Activated CD4-positive, alpha-beta memory T cell treated with anti-CD3 and anti-CD28 coated beads for 36 hours (primary cell): ENCODE measurements around the gene KCNK4. TPM values are rescaled to one million over a fixed set of nuclear protein-coding genes. Genes with fewer than 3 reads are reported as not detected.
"Not testable (repeated sequence)": the region's sequence is repeated elsewhere in the genome, so short reads cannot be mapped to it uniquely, and the experiment has no call there.

Experiments
- CTCF ChIA-PET: fragments of 350-600 bp; sonication (Branson Sonifier 250); formaldehyde crosslinking; loops from one replicate; lab custom pipeline; 2021; ENCODE audit warnings: antibody characterized with exemption, inconsistent platforms; lab: Charles Lee
- POLR2A ChIA-PET: fragments of 350-600 bp; sonication (Branson Sonifier 250); formaldehyde crosslinking; loops from one replicate; lab custom pipeline; 2021; ENCODE audit warnings: antibody characterized with exemption; lab: Charles Lee
- DNase-seq: peaks from one replicate; pipeline ENCODE4 v3.0.0-alpha.2; 2020
- H3K27ac Mint-ChIP-seq: one replicate; pipeline ENCODE4 v1.8.0; 2021; ENCODE audit warnings: mixed read lengths
- H3K27me3 Mint-ChIP-seq: one replicate; pipeline ENCODE4 v1.8.0; 2021; ENCODE audit warnings: mixed read lengths
- H3K36me3 Mint-ChIP-seq: one replicate; pipeline ENCODE4 v1.8.0; 2021; ENCODE audit warnings: mixed read lengths
- H3K4me1 Mint-ChIP-seq: one replicate; pipeline ENCODE4 v1.8.0; 2021; ENCODE audit warnings: low read depth, mixed read lengths
- H3K4me3 Mint-ChIP-seq: one replicate; pipeline ENCODE4 v1.8.0; 2021; ENCODE audit warnings: mild to moderate bottlenecking, mixed read lengths
- H3K9me3 Mint-ChIP-seq: one replicate; pipeline ENCODE4 v1.8.0; 2021; ENCODE audit warnings: mixed read lengths
- intact Hi-C: fragments of 100-400 bp; cut with micrococcal nuclease; formaldehyde crosslinking; loops from one replicate; pipeline ENCODE4 v1.15.1; 2023
- total RNA-seq, 2 experiments: library from RNA; stranded (reverse); gene quantifications; one replicate each; pipeline ENCODE4 v1.2.3, GENCODE V29; 2021

KCNK4 gene
- total RNA-seq, 2 experiments from 2014 or later, result 0.34 TPM; not detected in 1

DNA sequence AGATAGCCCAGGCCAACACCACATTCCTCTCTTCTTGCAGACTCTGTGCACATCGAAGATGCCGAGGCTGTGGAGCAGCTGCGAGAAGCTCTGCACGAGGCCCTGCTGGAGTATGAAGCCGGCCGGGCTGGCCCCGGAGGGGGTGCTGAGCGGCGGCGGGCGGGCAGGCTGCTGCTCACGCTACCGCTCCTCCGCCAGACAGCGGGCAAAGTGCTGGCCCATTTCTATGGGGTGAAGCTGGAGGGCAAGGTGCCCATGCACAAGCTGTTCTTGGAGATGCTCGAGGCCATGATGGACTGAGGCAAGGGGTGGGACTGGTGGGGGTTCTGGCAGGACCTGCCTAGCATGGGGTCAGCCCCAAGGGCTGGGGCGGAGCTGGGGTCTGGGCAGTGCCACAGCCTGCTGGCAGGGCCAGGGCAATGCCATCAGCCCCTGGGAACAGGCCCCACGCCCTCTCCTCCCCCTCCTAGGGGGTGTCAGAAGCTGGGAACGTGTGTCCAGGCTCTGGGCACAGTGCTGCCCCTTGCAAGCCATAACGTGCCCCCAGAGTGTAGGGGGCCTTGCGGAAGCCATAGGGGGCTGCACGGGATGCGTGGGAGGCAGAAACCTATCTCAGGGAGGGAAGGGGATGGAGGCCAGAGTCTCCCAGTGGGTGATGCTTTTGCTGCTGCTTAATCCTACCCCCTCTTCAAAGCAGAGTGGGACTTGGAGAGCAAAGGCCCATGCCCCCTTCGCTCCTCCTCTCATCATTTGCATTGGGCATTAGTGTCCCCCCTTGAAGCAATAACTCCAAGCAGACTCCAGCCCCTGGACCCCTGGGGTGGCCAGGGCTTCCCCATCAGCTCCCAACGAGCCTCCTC, 24.8 kb downstream of the KCNK4 start:
- intact Hi-C loops, result loop anchor here (10.0 kb wide), 1 partner anchor 459 kb away; the partner anchor contains the start of gene SF1
- not testable (repeated sequence) for H3K27me3 Mint-ChIP-seq
- peaks cover 26% of the 10 kb centered on the region for H3K36me3 Mint-ChIP-seq

GRCh38 chr11:64316672-64317324, 25.7 kb downstream of the KCNK4 start:
- POLR2A ChIA-PET, result interaction anchor here (0.6 to 2.8 kb wide), 17 partner anchors 10 to 548 kb away, joined by 3 to 24 read pairs (median 5); partner anchors contain the start of genes BAD, ESRRA, FERMT3 and FKBP2
- Mint-ChIP-seq H3K36me3 (peaks cover 33% of the 10 kb centered on the region), H3K27ac (peak overlapping the region; percentile 99), H3K9me3 (no peaks in the 10 kb centered on the region), H3K4me1 (peaks cover 36% of the 10 kb centered on the region), H3K27me3 (no peaks in the 10 kb centered on the region), H3K4me3 (peak overlapping the region; percentile 92)
- CTCF ChIA-PET, result interaction anchor here (0.6 to 5.3 kb wide), 17 partner anchors 9 to 563 kb away, joined by 3 to 97 read pairs (median 8); partner anchors contain the start of genes CATSPERZ, CCDC88B, ESRRA and FERMT3
- intact Hi-C loops, result loop anchor here (1.0 to 10.0 kb wide), 6 partner anchors 11 to 458 kb away; partner anchors contain the start of genes CCDC88B, ESRRA, FKBP2 and SF1
- peak; percentile 62 for DNase-seq

More for the DNA sequence above, 24.8 kb downstream of the KCNK4 start:
- not testable (repeated sequence) for H3K9me3 Mint-ChIP-seq, DNase-seq
- H3K27ac Mint-ChIP-seq, result peak overlapping the region; percentile 99
- CTCF ChIA-PET, result interaction anchor here (1.1 to 5.3 kb wide), 6 partner anchors 11 to 109 kb away, joined by 6 to 97 read pairs (median 12); partner anchors contain the start of genes CATSPERZ, CCDC88B, ESRRA and FERMT3
- peak overlapping the region; percentile 92 for H3K4me3 Mint-ChIP-seq
- POLR2A ChIA-PET, result interaction anchor here (0.6 to 2.8 kb wide), 8 partner anchors 9 to 549 kb away, joined by 3 to 24 read pairs (median 12); partner anchors contain the start of genes ESRRA and FERMT3
- peaks cover 38% of the 10 kb centered on the region for H3K4me1 Mint-ChIP-seq

DNA sequence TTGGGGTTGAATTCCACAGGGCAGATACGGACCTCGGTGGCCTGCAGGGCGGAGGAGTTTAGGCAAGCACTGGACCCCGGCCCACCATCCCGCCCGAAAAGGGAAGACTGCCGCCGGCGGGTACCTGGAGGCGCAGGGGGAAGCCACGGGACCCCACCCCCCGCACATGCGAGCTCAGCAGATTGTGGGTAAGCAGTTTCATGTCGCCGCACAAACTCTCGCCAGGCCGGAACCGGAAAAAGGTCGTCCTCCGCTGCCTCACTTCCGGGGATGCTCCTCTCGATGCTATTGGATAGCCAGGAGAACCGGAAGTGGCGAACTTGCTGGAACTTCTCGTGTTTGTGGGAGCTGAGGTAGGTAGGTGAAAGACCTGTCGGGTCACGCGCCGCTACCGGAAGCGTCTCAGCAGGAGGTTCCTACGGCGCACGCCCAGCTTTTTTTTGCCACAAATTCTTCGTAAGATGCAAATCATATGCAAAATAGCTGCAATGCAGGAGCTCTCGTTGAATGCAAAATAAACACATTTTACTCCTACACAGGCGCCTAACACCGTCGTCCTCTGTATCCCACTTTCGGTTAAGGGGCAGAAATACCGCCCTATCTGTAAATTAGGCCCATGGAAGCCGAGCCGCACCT, 26.3 kb downstream of the KCNK4 start, which contains the start of gene TRMT112:
TRMT112 (minus strand) TSS at position 235 of the 636 bp plus-strand sequence; CDS start at position 202, 33 bp downstream.
- Mint-ChIP-seq H3K36me3 (peaks cover 35% of the 10 kb centered on the region), H3K4me3 (peak within 1 kb of the TSS; percentile 92), H3K9me3 (no peaks in the 10 kb centered on the region), H3K27me3 (no peaks in the 10 kb centered on the region), H3K27ac (peak within 1 kb of the TSS; percentile 99), H3K4me1 (peaks cover 35% of the 10 kb centered on the region)
- DNase-seq, result peak; percentile 98
- ChIA-PET POLR2A (interaction anchor here (0.6 to 2.8 kb wide), 20 partner anchors 10 to 132 kb away, joined by 3 to 24 read pairs (median 5); partner anchors contain the start of genes BAD, CCDC88B, ESRRA and FERMT3), CTCF (interaction anchor here (0.6 to 5.3 kb wide), 24 partner anchors 10 to 562 kb away, joined by 3 to 97 read pairs (median 6); partner anchors contain the start of genes CATSPERZ, CCDC88B, ESRRA and FERMT3)
- intact Hi-C loops, result loop anchor here (1.0 to 10.0 kb wide), 6 partner anchors 12 to 457 kb away; partner anchors contain the start of genes CCDC88B, ESRRA, FKBP2 and SF1

DNA sequence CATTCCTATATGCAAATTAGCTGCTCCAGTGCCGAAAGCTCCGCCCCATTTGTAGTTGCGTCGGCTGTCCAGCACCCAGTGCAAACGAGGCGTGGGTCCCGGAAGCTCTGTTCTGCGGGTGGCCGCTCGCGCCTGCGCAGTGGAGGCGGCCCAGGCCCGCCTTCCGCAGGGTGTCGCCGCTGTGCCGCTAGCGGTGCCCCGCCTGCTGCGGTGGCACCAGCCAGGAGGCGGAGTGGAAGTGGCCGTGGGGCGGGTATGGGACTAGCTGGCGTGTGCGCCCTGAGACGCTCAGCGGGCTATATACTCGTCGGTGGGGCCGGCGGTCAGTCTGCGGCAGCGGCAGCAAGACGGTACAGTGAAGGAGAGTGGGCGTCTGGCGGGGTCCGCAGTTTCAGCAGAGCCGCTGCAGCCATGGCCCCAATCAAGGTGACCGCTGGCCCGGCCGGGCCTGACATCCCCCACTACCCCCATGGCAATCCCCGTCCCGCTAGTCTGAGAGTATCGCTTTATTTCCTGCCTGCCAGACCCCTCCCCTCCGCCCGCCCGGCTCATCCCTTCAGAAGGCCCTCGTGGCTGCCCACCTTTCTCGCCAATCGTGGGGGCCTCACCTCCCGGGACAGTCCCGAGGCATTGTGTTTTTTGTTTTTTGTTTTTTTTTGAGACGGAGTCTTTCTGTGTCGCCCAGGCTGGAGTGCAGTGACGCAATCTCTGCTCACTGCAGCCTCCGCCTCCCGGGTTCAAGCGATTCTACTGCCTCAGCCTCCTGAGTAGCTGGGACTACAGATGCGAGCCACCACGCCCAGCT, 27.1 kb downstream of the KCNK4 start, which contains the start of gene PRDX5:
PRDX5 (plus strand) TSS at position 161 of the 805 bp plus-strand sequence; CDS start at position 256, 95 bp downstream.
- Mint-ChIP-seq H3K4me1 (peaks cover 28% of the 10 kb centered on the region), H3K27me3 (no peaks in the 10 kb centered on the region), H3K36me3 (peaks cover 34% of the 10 kb centered on the region), H3K27ac (peak within 1 kb of the TSS; percentile 99), H3K9me3 (no peaks in the 10 kb centered on the region), H3K4me3 (peak within 1 kb of the TSS; percentile 92)
- intact Hi-C loops, result loop anchor here (1.0 to 10.0 kb wide), 6 partner anchors 13 to 457 kb away; partner anchors contain the start of genes CCDC88B, ESRRA, FKBP2 and SF1
- peak; percentile 97 for DNase-seq
- CTCF ChIA-PET, result interaction anchor here (0.6 to 5.3 kb wide), 23 partner anchors 9 to 425 kb away, joined by 3 to 97 read pairs (median 7); partner anchors contain the start of genes CATSPERZ, CCDC88B, ESRRA and FERMT3
- POLR2A ChIA-PET, result interaction anchor here (0.6 to 2.8 kb wide), 22 partner anchors 11 to 133 kb away, joined by 3 to 24 read pairs (median 5); partner anchors contain the start of genes BAD, CCDC88B, ESRRA and FERMT3

- POLR2A ChIA-PET, result interaction anchor here (0.8 to 2.8 kb wide), 2 partner anchors 14 to 113 kb away, joined by 3 to 24 read pairs; partner anchors contain the start of genes ESRRA and FERMT3
- Mint-ChIP-seq H3K36me3 (peaks cover 33% of the 10 kb centered on the region), H3K4me1 (peaks cover 25% of the 10 kb centered on the region), H3K9me3 (no peaks in the 10 kb centered on the region), H3K27me3 (no peaks in the 10 kb centered on the region), H3K27ac (peak overlapping the region; percentile 99), H3K4me3 (peak overlapping the region; percentile 92)
- CTCF ChIA-PET, result interaction anchor here (1.3 to 5.3 kb wide), 5 partner anchors 12 to 36 kb away, joined by 3 to 97 read pairs (median 14); partner anchors contain the start of gene ESRRA
- no peak for DNase-seq
- intact Hi-C loops, result loop anchor here (10.0 kb wide), 1 partner anchor 456 kb away; the partner anchor contains the start of gene SF1
These were observed 28.0 kb downstream of the KCNK4 start for GRCh38 chr11:64318766-64319761.

GRCh38 chr11:64320556-64320955, 29.5 kb downstream of the KCNK4 start:
- no peaks in the 10 kb centered on the region for H3K27me3 Mint-ChIP-seq
- peaks cover 24% of the 10 kb centered on the region for H3K36me3 Mint-ChIP-seq
- CTCF ChIA-PET, result interaction anchor here (5.3 kb wide), 1 partner anchor 12 kb away, joined by 97 read pairs; no protein-coding TSS in a partner anchor
- H3K4me3 Mint-ChIP-seq, result no peak overlapping the region
- no peaks in the 10 kb centered on the region for H3K9me3 Mint-ChIP-seq
- no peak overlapping the region for H3K27ac Mint-ChIP-seq
- intact Hi-C loops, result no loop called here
- peaks cover 21% of the 10 kb centered on the region for H3K4me1 Mint-ChIP-seq
- POLR2A ChIA-PET, result no interaction called here
- no peak for DNase-seq

- DNase-seq, result no peak
- ChIA-PET CTCF (no interaction called here), POLR2A (no interaction called here)
- H3K27me3 Mint-ChIP-seq, result no peaks in the 10 kb centered on the region
- no peak overlapping the region for H3K27ac Mint-ChIP-seq
- H3K9me3 Mint-ChIP-seq, result no peaks in the 10 kb centered on the region
- intact Hi-C loops, result no loop called here
- peaks cover 24% of the 10 kb centered on the region for H3K36me3 Mint-ChIP-seq
- peaks cover 21% of the 10 kb centered on the region for H3K4me1 Mint-ChIP-seq
- H3K4me3 Mint-ChIP-seq, result no peak overlapping the region
These were observed 29.9 kb downstream of the KCNK4 start for GRCh38 chr11:64321026-64321425.

GRCh38 chr11:64321533-64321932, 30.4 kb downstream of the KCNK4 start:
- no peak for DNase-seq
- Mint-ChIP-seq H3K27me3 (no peaks in the 10 kb centered on the region), H3K9me3 (no peaks in the 10 kb centered on the region), H3K4me1 (peaks cover 16% of the 10 kb centered on the region), H3K36me3 (peaks cover 21% of the 10 kb centered on the region), H3K27ac (no peak overlapping the region), H3K4me3 (no peak overlapping the region)
- CTCF ChIA-PET, result no interaction called here
- POLR2A ChIA-PET, result interaction anchor here (1.1 kb wide), 1 partner anchor 10 kb away, joined by 4 read pairs; no protein-coding TSS in a partner anchor
- intact Hi-C loops, result no loop called here

DNA sequence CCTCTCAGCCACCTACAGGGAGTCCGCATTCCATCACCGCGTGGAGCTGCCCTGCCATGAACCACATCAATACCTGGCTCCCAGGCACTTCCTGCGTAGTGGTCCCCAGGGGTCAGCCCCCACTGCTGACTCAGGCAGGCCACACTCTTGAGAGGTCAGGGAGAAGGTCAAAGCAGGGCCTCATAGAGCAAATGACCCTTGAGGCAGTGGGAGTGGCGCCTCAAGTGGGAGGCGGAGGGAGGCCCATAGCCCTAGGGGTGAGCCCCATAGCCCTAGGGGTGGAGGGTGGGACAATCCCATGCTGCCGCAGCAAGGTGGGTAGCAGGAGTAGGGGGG, 31.8 kb downstream of the KCNK4 start:
- POLR2A ChIA-PET, result interaction anchor here (1.1 kb wide), 1 partner anchor 8 kb away, joined by 4 read pairs; no protein-coding TSS in a partner anchor
- H3K27ac Mint-ChIP-seq, result no peak overlapping the region
- intact Hi-C loops, result no loop called here

More for the DNA sequence above, 31.8 kb downstream of the KCNK4 start:
- Mint-ChIP-seq H3K4me1 (peaks cover 12% of the 10 kb centered on the region), H3K36me3 (peaks cover 12% of the 10 kb centered on the region), H3K4me3 (no peak overlapping the region), H3K27me3 (no peaks in the 10 kb centered on the region), H3K9me3 (no peaks in the 10 kb centered on the region)
- CTCF ChIA-PET, result no interaction called here
- DNase-seq, result no peak
